Measurements from ENCODE around the gene RXRG. TPM values are rescaled to one million over a fixed set of nuclear protein-coding genes. Genes with fewer than 3 reads are reported as not detected.

The RXRG gene
- total RNA-seq, 1 experiment from 2014 or later, result not detected

DNA sequence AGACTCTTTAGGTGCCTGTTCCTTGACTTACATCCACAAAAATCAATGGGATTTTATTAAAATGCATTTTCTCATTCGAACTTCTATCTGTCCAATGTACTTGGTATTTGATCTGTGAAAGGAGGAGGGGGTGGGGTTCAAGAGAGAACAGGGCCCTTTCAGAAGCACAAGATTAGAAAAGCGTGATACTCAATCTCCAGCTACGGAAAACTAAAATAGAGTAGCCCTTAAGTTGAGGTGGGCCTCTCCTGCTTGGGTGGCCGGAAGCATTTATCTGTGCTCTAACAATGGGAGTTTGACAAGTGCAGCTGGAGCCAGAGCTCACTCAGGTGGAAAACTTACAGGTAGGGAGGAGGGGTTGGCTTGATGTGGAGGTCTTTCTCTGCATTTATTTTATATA is 462 bp upstream of the RXRG start:
- Histone ChIP-seq H3K4me2 (ENCODE audit: low read length) (no peak overlapping the region), H3K9me3 (ENCODE audit: control insufficient read depth in 1 of 2, insufficient read depth in 1 of 2, low read depth in 1 of 2, low read length in 2 of 2) (no peaks in the 10 kb centered on the region), H3K27ac (ENCODE audit: low read depth, low read length) (no peak overlapping the region), H3K36me3 (ENCODE audit: control insufficient read depth in 1 of 2, insufficient read depth in 2 of 2, low read length in 2 of 2) (no peaks in the 10 kb centered on the region), H3K4me1 (ENCODE audit: control insufficient read depth in 1 of 2, insufficient read depth in 2 of 2, low read length in 2 of 2) (no peaks in the 10 kb centered on the region), H3K9me2 (ENCODE audit: insufficient read depth) (no peaks in the 10 kb centered on the region), H3K4me3 (replicated peaks in 1 of 2; ENCODE audit: low read depth in 1 of 2, low read length in 2 of 2) (no peak overlapping the region), H4K20me1 (ENCODE audit: insufficient read depth) (no peaks in the 10 kb centered on the region), H3K79me2 (ENCODE audit: insufficient read depth, low read length) (no peaks in the 10 kb centered on the region), H3K27me3 (ENCODE audit: insufficient read depth, low read length) (peaks cover 65% of the 10 kb centered on the region), H2AFZ (ENCODE audit: low read depth, low read length, poor library complexity, severe bottlenecking) (no peak overlapping the region), H3K9ac (ENCODE audit: low read length) (no peak overlapping the region)
- ATAC-seq, result no peak
- DNase-seq (ENCODE audit: low read depth, low spot score), result no peak
- BruUV-seq (replicated peaks), result no TSS peak
- ChIA-PET RAD21 (ENCODE audit: low non-redundant PET in 1 of 2, low total read pairs in 2 of 2, uncharacterized antibody in 2 of 2, unreplicated experiment in 2 of 2) (no interaction called here), CTCF (no interaction called here), POLR2A (no interaction called here)
- intact Hi-C loops (cut with micrococcal nuclease), result no loop called here
- TF ChIP-seq POLR2AphosphoS5 (IDR thresholded peaks at IDR 0.05; ENCODE audit: low read depth, low read length) (no peak), EZH2phosphoT487 (IDR thresholded peaks at IDR 0.05; ENCODE audit: borderline replicate concordance) (no peak), SIN3A (IDR thresholded peaks at IDR 0.05; ENCODE audit: low read depth) (no peak), JUND (IDR thresholded peaks at IDR 0.05) (no peak), SRF (IDR thresholded peaks at IDR 0.05; ENCODE audit: low read depth) (no peak), POLR2A (IDR thresholded peaks at IDR 0.05; ENCODE audit: borderline replicate concordance, extremely low read depth, insufficient read depth, insufficient read length) (no peak), SP1 (IDR thresholded peaks at IDR 0.05; ENCODE audit: low read depth) (no peak), RAD21 (IDR thresholded peaks at IDR 0.05; ENCODE audit: low read depth) (no peak), ZFX (IDR thresholded peaks at IDR 0.05) (no peak), EZH2 (IDR thresholded peaks at IDR 0.05) (no peak)
- TF ChIP-seq, protein P1, sequence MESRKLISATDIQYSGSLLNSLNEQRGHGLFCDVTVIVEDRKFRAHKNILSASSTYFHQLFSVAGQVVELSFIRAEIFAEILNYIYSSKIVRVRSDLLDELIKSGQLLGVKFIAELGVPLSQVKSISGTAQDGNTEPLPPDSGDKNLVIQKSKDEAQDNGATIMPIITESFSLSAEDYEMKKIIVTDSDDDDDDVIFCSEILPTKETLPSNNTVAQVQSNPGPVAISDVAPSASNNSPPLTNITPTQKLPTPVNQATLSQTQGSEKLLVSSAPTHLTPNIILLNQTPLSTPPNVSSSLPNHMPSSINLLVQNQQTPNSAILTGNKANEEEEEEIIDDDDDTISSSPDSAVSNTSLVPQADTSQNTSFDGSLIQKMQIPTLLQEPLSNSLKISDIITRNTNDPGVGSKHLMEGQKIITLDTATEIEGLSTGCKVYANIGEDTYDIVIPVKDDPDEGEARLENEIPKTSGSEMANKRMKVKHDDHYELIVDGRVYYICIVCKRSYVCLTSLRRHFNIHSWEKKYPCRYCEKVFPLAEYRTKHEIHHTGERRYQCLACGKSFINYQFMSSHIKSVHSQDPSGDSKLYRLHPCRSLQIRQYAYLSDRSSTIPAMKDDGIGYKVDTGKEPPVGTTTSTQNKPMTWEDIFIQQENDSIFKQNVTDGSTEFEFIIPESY (IDR thresholded peaks at IDR 0.05; ENCODE audit: extremely low read depth, insufficient replicate concordance, low read length), result no peak
- TF ChIP-seq, protein P2, sequence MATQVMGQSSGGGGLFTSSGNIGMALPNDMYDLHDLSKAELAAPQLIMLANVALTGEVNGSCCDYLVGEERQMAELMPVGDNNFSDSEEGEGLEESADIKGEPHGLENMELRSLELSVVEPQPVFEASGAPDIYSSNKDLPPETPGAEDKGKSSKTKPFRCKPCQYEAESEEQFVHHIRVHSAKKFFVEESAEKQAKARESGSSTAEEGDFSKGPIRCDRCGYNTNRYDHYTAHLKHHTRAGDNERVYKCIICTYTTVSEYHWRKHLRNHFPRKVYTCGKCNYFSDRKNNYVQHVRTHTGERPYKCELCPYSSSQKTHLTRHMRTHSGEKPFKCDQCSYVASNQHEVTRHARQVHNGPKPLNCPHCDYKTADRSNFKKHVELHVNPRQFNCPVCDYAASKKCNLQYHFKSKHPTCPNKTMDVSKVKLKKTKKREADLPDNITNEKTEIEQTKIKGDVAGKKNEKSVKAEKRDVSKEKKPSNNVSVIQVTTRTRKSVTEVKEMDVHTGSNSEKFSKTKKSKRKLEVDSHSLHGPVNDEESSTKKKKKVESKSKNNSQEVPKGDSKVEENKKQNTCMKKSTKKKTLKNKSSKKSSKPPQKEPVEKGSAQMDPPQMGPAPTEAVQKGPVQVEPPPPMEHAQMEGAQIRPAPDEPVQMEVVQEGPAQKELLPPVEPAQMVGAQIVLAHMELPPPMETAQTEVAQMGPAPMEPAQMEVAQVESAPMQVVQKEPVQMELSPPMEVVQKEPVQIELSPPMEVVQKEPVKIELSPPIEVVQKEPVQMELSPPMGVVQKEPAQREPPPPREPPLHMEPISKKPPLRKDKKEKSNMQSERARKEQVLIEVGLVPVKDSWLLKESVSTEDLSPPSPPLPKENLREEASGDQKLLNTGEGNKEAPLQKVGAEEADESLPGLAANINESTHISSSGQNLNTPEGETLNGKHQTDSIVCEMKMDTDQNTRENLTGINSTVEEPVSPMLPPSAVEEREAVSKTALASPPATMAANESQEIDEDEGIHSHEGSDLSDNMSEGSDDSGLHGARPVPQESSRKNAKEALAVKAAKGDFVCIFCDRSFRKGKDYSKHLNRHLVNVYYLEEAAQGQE (IDR thresholded peaks at IDR 0.05; ENCODE audit: low read depth), result no peak
- TF ChIP-seq, protein P3, sequence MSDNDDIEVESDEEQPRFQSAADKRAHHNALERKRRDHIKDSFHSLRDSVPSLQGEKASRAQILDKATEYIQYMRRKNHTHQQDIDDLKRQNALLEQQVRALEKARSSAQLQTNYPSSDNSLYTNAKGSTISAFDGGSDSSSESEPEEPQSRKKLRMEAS (IDR thresholded peaks at IDR 0.05), result no peak

All from HCT116 (cell line).